HepG2 (cell line): ENCODE measurements around the gene WDR43. TPM values are rescaled to one million over a fixed set of nuclear protein-coding genes. Genes with fewer than 3 reads are reported as not detected.

ENCODE experiments used
- AHDC1 ChIP-seq: sonication (generic); formaldehyde crosslinking; IDR thresholded peaks from 2 replicates; pipeline ENCODE4 v1.5.1; 2020; ENCODE audit warnings: mild to moderate bottlenecking, missing genetic modification reagents, borderline replicate concordance
- EP300 ChIP-seq, 3 experiments: sonication (generic) in 1 of 3; formaldehyde crosslinking in 1 of 3; IDR thresholded peaks; 2 replicates each; pipeline versions ENCODE4 v1.5.1 to v1.6.1; 2011 to 2020; ENCODE audit warnings: low read depth in 2 of 3, low read length in 2 of 3, borderline replicate concordance in 1 of 3, improper control_type of control experiment in 1 of 3, mild to moderate bottlenecking in 1 of 3, missing genetic modification reagents in 1 of 3, moderate library complexity in 1 of 3
- HNF1A ChIP-seq, 2 experiments: sonication (generic) in 1 of 2; formaldehyde crosslinking in 1 of 2; IDR thresholded peaks; 2 replicates each; pipeline versions ENCODE4 v1.4.0 to v1.6.1; 2016 to 2020; ENCODE audit warnings: borderline replicate concordance in 1 of 2, low read depth in 1 of 2, mild to moderate bottlenecking in 1 of 2, missing genetic modification reagents in 1 of 2
- JUN ChIP-seq: sonication (generic); formaldehyde crosslinking; IDR thresholded peaks from 2 replicates; pipeline ENCODE4 v1.4.0; 2020; ENCODE audit warnings: mild to moderate bottlenecking, missing genetic modification reagents
- LCORL ChIP-seq, 2 experiments: fragments of 450-650 bp in 1 of 2; sonication (generic) in 1 of 2; formaldehyde crosslinking in 1 of 2; IDR thresholded peaks; 2 replicates each; pipeline versions ENCODE4 v1.5.0 to v1.6.1; 2017 to 2020; ENCODE audit warnings: antibody characterized with exemption in 1 of 2, missing genetic modification reagents in 1 of 2
- POGZ ChIP-seq: sonication (generic); formaldehyde crosslinking; IDR thresholded peaks from 2 replicates; pipeline ENCODE4 v1.4.0; 2020; ENCODE audit warnings: mild to moderate bottlenecking, missing genetic modification reagents
- ZEB1 ChIP-seq: IDR thresholded peaks from 2 replicates; pipeline ENCODE4 v1.6.1; 2012; ENCODE audit warnings: mild to moderate bottlenecking, low read depth, inconsistent platforms; ENCODE audit not compliant: insufficient replicate concordance
- ZKSCAN1 ChIP-seq: fragments of 150-350 bp; IDR thresholded peaks from 2 replicates; pipeline ENCODE4 v1.6.1; 2014; ENCODE audit warnings: low read length
- ZKSCAN5 ChIP-seq: sonication (generic); formaldehyde crosslinking; IDR thresholded peaks from 2 replicates; pipeline ENCODE4 v1.5.1; 2020; ENCODE audit warnings: mild to moderate bottlenecking, missing genetic modification reagents
- ZNF20 ChIP-seq: sonication (generic); formaldehyde crosslinking; IDR thresholded peaks from 2 replicates; pipeline ENCODE4 v1.4.0; 2020; ENCODE audit warnings: mild to moderate bottlenecking, moderate library complexity, missing genetic modification reagents
- ZNF335 ChIP-seq: sonication (generic); formaldehyde crosslinking; IDR thresholded peaks from 2 replicates; pipeline ENCODE4 v1.4.0; 2020; ENCODE audit warnings: missing genetic modification reagents
- polyA plus RNA-seq, 8 experiments: library from polyadenylated mRNA; depleted of rRNA in 3 of 8; stranded (reverse) in 7 of 8; unstranded in 1 of 8; fragments of >200 nt; fragmentation: Illumina TruSeq in 4 of 8; extraction: Trizol in 4 of 8; gene quantifications; 2 replicates each; pipeline versions ENCODE4 v1.2.1 to v1.2.3, GENCODE V29; 2011 to 2016; ENCODE audit warnings: low read depth in 4 of 8, missing spikeins in 1 of 8, mixed read lengths in 1 of 8; ENCODE audit not compliant: insufficient read depth in 1 of 8
- total RNA-seq, 5 experiments: library from RNA; depleted of rRNA; stranded (reverse); fragments of >200 nt; fragmentation: Illumina TruSeq; extraction: Trizol; gene quantifications; 2 replicates each; pipeline ENCODE4 v1.2.3, GENCODE V29; 2016; ENCODE audit warnings: low read depth in 1 of 5
- TF ChIP-seq, protein P1 (sequence below): sonication (generic); formaldehyde crosslinking; IDR thresholded peaks from 2 replicates; pipeline ENCODE4 v1.5.1; 2020; ENCODE audit warnings: missing genetic modification reagents, mild to moderate bottlenecking, borderline replicate concordance
- TF ChIP-seq, protein P2 (sequence below), 2 experiments: sonication (generic) in 1 of 2; formaldehyde crosslinking in 1 of 2; IDR thresholded peaks; 2 replicates each; pipeline versions ENCODE4 v1.4.0 to v1.6.1; 2018 to 2020; ENCODE audit warnings: missing genetic modification reagents in 2 of 2, borderline replicate concordance in 1 of 2, low read depth in 1 of 2, mild to moderate bottlenecking in 1 of 2, missing biosample characterization in 1 of 2

WDR43 gene
- total and polyA plus RNA-seq, 2 of the 13 experiments (the other 11 are each of a cell fraction or from before 2014, with no cell fraction given), result 121 to 167 TPM

DNA sequence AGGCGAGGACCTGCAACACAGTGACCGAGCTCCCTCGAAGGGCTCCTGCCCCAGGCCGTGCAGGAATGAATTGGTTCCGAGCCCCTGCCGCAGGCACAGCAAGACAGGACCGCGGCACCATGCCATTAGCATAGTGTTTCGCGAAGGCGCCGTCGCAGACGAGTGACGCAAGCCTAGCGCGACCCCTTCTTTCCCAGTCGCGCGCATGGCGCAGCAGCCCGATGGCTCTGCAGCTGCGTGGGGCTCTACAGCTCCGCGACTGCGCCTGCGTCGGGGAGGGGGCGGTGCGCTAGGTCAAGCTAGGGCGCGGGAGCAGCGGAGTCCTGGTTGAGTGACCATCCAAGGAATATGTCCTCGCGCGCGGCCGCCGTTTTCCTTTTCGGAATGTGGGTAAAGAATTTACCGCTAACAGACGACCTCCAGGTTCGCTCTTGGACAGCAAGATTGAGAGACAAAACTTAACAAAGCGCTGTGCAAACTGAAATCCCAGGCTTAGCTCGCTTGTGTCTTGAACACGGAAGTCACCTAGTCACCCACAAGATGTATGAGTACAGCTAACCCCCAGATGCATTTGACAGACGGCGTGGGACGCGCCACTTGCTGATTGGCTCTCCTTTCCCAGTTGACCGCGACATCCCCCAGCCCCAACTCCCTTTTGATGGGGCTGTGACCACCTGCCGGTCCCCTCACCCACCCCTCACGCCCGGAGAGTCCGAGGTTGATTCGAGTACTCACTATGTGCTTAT lies 24.1 kb upstream of the WDR43 start, which contains the start of gene TRMT61B (continued):
- TF ChIP-seq, protein P1, sequence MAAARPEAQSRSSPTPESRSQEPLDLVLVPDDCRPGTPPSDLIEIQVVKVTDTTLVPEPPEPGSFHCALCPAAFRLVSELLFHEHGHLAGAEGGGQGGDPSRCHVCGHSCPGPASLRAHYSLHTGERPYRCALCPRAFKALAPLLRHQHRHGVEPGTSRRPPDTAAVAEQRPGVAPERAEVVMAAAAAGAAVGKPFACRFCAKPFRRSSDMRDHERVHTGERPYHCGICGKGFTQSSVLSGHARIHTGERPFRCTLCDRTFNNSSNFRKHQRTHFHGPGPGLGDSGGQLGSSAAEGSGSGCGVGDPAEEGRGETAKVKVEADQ (CRISPR knock-in tag), result peak; percentile 94; the same call in 1 of the 2 replicates
- TF ChIP-seq, protein P2, sequence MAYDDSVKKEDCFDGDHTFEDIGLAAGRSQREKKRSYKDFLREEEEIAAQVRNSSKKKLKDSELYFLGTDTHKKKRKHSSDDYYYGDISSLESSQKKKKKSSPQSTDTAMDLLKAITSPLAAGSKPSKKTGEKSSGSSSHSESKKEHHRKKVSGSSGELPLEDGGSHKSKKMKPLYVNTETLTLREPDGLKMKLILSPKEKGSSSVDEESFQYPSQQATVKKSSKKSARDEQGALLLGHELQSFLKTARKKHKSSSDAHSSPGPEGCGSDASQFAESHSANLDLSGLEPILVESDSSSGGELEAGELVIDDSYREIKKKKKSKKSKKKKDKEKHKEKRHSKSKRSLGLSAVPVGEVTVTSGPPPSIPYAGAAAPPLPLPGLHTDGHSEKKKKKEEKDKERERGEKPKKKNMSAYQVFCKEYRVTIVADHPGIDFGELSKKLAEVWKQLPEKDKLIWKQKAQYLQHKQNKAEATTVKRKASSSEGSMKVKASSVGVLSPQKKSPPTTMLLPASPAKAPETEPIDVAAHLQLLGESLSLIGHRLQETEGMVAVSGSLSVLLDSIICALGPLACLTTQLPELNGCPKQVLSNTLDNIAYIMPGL (CRISPR knock-in tag; IDR thresholded peaks at IDR 0.05; ENCODE audit: borderline replicate concordance in 1 of 2, low read depth in 1 of 2), result peak; percentile 92 to 99
- TF ChIP-seq HNF1A (IDR thresholded peaks at IDR 0.05; ENCODE audit: low read depth) (peak; percentile 53; the same call in 1 of the 2 replicates), HNF1A (CRISPR knock-in tag; IDR thresholded peaks at IDR 0.05; ENCODE audit: borderline replicate concordance) (peak; percentile 84; the same call in 1 of the 2 replicates), ZNF335 (CRISPR knock-in tag) (peak; percentile 80; the same call in 1 of the 2 replicates), JUN (no peak), LCORL (IDR thresholded peaks at IDR 0.05) (no peak), LCORL (CRISPR knock-in tag; IDR thresholded peaks at IDR 0.05) (peak; percentile 88), POGZ (CRISPR knock-in tag) (peak; percentile 100), ZKSCAN1 (peak; percentile 90), ZKSCAN5 (no peak), EP300 (IDR thresholded peaks at IDR 0.05; ENCODE audit: low read depth in 2 of 2, low read length in 2 of 2) (peak in 1 of 2 experiments; percentile 28; a peak in 1 of 4 replicates), EP300 (CRISPR knock-in tag; IDR thresholded peaks at IDR 0.05; ENCODE audit: borderline replicate concordance) (peak; percentile 84; the same call in 1 of the 2 replicates), ZEB1 (peak; percentile 40), AHDC1 (CRISPR knock-in tag) (no peak; the same call in 1 of the 2 replicates), ZNF20 (CRISPR knock-in tag) (no peak)
